GM10248 (cell line): ENCODE data around the gene SERPINA1.

Experiments
- CTCF ChIA-PET: fragments of 300-600 bp; sonication (Branson Sonifier 250); formaldehyde crosslinking; extraction: SDS; loops from one replicate; lab custom pipeline; 2021; ENCODE audit warnings: antibody characterized with exemption; lab: Yijun Ruan, JAX
- POLR2A ChIA-PET: fragments of 350-650 bp; sonication (Branson Sonifier 250); formaldehyde crosslinking; extraction: SDS; loops from one replicate; lab custom pipeline; 2020; ENCODE audit warnings: antibody characterized with exemption; lab: Yijun Ruan, JAX
- DNase-seq: peaks from one replicate; pipeline ENCODE4 v3.0.0; 2012; ENCODE audit errors: extremely low spot score
- CTCF ChIP-seq: IDR thresholded peaks from 2 replicates; pipeline ENCODE4 v1.5.1; 2012; ENCODE audit warnings: mild to moderate bottlenecking, low read depth; ENCODE audit errors: extremely low read depth, missing control alignments, control extremely low read depth

Gene SERPINA1

GRCh38 chr14:94376976-94377865 is 11.2 kb downstream of the SERPINA1 start:
- DNase-seq, result no peak
- ChIA-PET POLR2A (no interaction called here), CTCF (interaction anchor here (1.1 kb wide), 1 partner anchor 9 kb away, joined by 3 read pairs; no protein-coding TSS in a partner anchor)
- no peak for TF ChIP-seq CTCF

- TF ChIP-seq CTCF, result no peak
- ChIA-PET CTCF (interaction anchor here (1.1 kb wide), 1 partner anchor 10 kb away, joined by 3 read pairs; no protein-coding TSS in a partner anchor), POLR2A (no interaction called here)
- no peak for DNase-seq
Measured at GRCh38 chr14:94376108-94376975, 12.1 kb downstream of the SERPINA1 start.

GRCh38 chr14:94375552-94376107 is 12.8 kb downstream of the SERPINA1 start:
- DNase-seq, result no peak
- CTCF ChIA-PET, result no interaction called here
- TF ChIP-seq CTCF, result no peak
- POLR2A ChIA-PET, result no interaction called here

GRCh38 chr14:94374749-94375260 is 13.6 kb downstream of the SERPINA1 start:
- ChIA-PET CTCF (interaction anchor here (2.4 kb wide), 1 partner anchor 49 kb away, joined by 6 read pairs; no protein-coding TSS in a partner anchor), POLR2A (no interaction called here)
- no peak for TF ChIP-seq CTCF
- no peak for DNase-seq

GRCh38 chr14:94374116-94374515 is 14.3 kb downstream of the SERPINA1 start:
- no peak for DNase-seq
- ChIA-PET CTCF (interaction anchor here (1.0 to 2.4 kb wide), 2 partner anchors 18 to 49 kb away, joined by 3 to 6 read pairs; no protein-coding TSS in a partner anchor), POLR2A (interaction anchor here (0.6 kb wide), 1 partner anchor 151 kb away, joined by 3 read pairs; no protein-coding TSS in a partner anchor)
- no peak for TF ChIP-seq CTCF
